A549 (cell line): ENCODE results near the gene RGS19.

ENCODE experiments used
- CTCF ChIP-seq: fragments of >200 bp; sonication (Bioruptor Twin); formaldehyde crosslinking; IDR thresholded peaks from 3 replicates; pipeline ENCODE4 v1.5.1; 2016
- EHMT2 ChIP-seq: fragments of 200-600 bp; sonication (generic); IDR thresholded peaks from 2 replicates; pipeline ENCODE4 v1.6.1; 2016; ENCODE audit warnings: antibody characterized with exemption, low read depth, mild to moderate bottlenecking, moderate library complexity
- EP300 ChIP-seq, 2 experiments: fragments of >200 bp; sonication (Bioruptor Twin); formaldehyde crosslinking; IDR thresholded peaks; 2 replicates in 1 of 2; 3 replicates in 1 of 2; pipeline ENCODE4 v1.6.1; 2016 to 2017
- FOSL2 ChIP-seq, 2 experiments: fragments of 450-650 bp in 1 of 2; fragments of >200 bp in 1 of 2; sonication (Bioruptor Twin) in 1 of 2; formaldehyde crosslinking; IDR thresholded peaks; 2 replicates each; pipeline versions ENCODE4 v1.5.0 to v1.6.1; 2016 to 2020; ENCODE audit warnings: mild to moderate bottlenecking in 1 of 2, moderate library complexity in 1 of 2
- KDM1A ChIP-seq: fragments of 200-600 bp; sonication (generic); IDR thresholded peaks from 2 replicates; pipeline ENCODE4 v1.6.1; 2016; ENCODE audit warnings: low read depth, mild to moderate bottlenecking
- MAFK ChIP-seq: fragments of 450-650 bp; IDR thresholded peaks from 2 replicates; pipeline ENCODE4 v1.6.1; 2014; ENCODE audit not compliant: partially characterized antibody
- POLR2A ChIP-seq: IDR thresholded peaks from 2 replicates; pipeline ENCODE4 v1.6.1; 2012; ENCODE audit warnings: mild to moderate bottlenecking, low read length

DNA sequence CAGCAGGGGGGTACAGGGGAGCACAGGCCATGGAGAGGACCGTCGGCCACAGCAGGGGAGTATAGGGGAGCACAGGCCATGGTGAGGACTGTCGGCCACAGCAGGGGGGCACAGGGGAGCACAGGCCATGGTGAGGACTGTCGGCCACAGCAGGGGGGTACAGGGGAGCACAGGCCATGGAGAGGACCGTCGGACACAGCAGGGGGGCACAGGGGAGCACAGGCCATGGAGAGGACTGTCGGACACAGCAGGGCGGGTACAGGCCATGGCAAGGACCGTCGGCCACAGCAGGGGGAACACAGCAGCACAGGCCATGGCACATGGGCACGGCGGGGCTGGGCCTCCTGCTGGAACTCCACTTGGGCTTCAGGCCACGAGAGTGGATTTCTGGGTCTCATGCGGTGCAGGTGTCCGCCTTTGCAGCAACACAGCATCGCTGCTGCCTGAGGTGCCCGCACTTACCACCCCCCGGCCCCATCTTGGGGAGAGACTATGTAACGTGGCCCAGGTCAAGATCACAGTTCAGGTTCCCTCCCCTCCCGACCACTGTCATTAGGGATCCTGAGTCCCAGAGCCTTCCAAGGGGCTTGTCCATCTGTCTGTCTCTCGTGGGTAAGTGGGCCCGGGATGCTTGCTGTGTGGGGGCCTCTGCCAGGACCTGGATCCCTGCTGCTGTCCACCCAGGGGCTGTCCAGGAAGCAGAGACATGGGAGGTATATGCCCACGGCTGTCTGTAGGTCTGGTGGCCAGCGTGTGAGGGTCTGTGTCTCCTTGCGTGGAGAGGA, 25.5 kb upstream of the RGS19 start:
- TF ChIP-seq EHMT2 (no peak), CTCF (no peak), MAFK (no peak), POLR2A (no peak), KDM1A (no peak), EP300 (IDR thresholded peaks at IDR 0.05) (no peak), FOSL2 (IDR thresholded peaks at IDR 0.05) (no peak), FOSL2 (CRISPR knock-in tag; IDR thresholded peaks at IDR 0.05) (no peak)
